ENCODE data around the gene KIF22. TPM values are rescaled to one million over a fixed set of nuclear protein-coding genes. Genes with fewer than 3 reads are reported as not detected.
"Not testable (repeated sequence)": the region's sequence is repeated elsewhere in the genome, so short reads cannot be mapped to it uniquely, and the experiment has no call there.

The KIF22 gene
- total RNA-seq, 2 donors from 2014 or later: 94.7 to 130 TPM

DNA sequence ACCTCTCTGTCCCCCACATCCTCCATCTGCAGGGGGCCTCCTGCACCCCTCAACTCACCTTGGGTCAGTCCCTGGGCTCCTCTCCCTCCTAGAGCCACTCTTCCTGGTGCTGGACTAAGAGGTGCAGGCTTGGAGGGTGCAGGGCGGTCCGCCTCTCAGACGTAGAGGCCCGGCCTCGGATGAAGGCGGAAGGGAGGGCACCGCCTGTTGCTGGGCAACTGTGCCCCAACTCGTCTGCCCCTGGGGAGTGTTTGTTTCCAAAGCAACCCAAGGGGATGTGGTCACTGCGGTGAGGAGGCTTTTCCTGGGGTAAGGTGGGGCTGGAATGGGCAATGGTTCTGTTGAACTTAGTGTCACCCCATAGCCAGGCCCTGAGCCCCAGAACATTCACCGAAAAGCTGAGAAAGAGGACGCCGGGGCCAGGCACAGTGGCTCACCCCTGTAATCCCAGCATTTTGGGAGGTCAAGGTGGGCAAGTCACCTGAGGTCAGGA, 44.7 kb upstream of the KIF22 start, which contains the start of gene C16orf54:
TSS of gene C16orf54 (minus strand) at position 138 of the 493 bp plus-strand sequence. CDS start 1,039 bp downstream, outside the sequence.
- H3K27ac ChIP-seq (ENCODE audit: low read depth, low read length): no peak within 1 kb of the TSS
- Mint-ChIP-seq H3K27ac (no peak within 1 kb of the TSS), H3K4me3 (no peak within 1 kb of the TSS), H3K4me1 (peaks cover 2% of the 10 kb centered on the region), H3K9me3 (peaks cover 16% of the 10 kb centered on the region), H3K27me3 (ENCODE audit: insufficient read depth) (no peaks in the 10 kb centered on the region), H3K36me3 (ENCODE audit: low read depth) (peaks cover 11% of the 10 kb centered on the region)
- DNase-seq: no peak
- no peaks in the 10 kb centered on the region for H3K9me3 ChIP-seq (ENCODE audit: control insufficient read depth, low read length)
- no peaks in the 10 kb centered on the region for H3K27me3 ChIP-seq (ENCODE audit: control insufficient read depth, insufficient read depth, low read length, poor library complexity, severe bottlenecking)
- 88 to 90% methylated on average over 7 to 12 of the region's 12 CpGs for WGBS, 2 experiments (ENCODE audit: insufficient coverage in 1 of 2, insufficient read length in 1 of 2)
- TF ChIP-seq, protein P1, sequence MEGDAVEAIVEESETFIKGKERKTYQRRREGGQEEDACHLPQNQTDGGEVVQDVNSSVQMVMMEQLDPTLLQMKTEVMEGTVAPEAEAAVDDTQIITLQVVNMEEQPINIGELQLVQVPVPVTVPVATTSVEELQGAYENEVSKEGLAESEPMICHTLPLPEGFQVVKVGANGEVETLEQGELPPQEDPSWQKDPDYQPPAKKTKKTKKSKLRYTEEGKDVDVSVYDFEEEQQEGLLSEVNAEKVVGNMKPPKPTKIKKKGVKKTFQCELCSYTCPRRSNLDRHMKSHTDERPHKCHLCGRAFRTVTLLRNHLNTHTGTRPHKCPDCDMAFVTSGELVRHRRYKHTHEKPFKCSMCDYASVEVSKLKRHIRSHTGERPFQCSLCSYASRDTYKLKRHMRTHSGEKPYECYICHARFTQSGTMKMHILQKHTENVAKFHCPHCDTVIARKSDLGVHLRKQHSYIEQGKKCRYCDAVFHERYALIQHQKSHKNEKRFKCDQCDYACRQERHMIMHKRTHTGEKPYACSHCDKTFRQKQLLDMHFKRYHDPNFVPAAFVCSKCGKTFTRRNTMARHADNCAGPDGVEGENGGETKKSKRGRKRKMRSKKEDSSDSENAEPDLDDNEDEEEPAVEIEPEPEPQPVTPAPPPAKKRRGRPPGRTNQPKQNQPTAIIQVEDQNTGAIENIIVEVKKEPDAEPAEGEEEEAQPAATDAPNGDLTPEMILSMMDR (conservative IDR thresholded peaks at IDR 0.05): no peak
- no peak within 1 kb of the TSS for H3K9ac ChIP-seq (ENCODE audit: extremely low read depth, low read length, poor library complexity, severe bottlenecking)
- no peaks in the 10 kb centered on the region for H3K36me3 ChIP-seq (ENCODE audit: control insufficient read depth, insufficient read depth, low read length)
- H3K4me3 ChIP-seq (ENCODE audit: low read length): no peak within 1 kb of the TSS
- no peaks in the 10 kb centered on the region for H3K4me1 ChIP-seq (ENCODE audit: control insufficient read depth, insufficient read depth, low read length)

DNA sequence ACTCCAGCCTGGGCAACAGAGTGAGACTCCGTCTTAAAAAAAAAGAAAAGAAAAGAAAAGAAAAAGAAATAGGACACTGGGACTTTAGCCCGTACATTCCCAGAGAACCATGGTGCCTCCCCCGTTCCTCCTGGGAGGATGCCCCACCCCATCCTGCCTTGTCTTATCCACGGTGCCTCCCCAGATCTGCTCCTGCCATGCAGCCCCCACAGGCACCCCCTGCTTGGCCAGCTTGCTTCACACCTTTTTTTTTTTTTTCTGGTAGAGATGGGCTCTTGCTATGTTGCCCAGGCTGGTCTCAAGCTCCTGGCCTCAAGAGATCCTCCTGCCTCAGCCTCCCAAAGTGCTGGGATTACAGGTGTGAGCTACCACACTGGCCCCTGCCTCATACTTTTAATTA, 44.0 kb upstream of the KIF22 start:
- H3K4me1 Mint-ChIP-seq; H3K4me3 Mint-ChIP-seq; H3K9me3 ChIP-seq (ENCODE audit: control insufficient read depth, low read length); H3K9ac ChIP-seq (ENCODE audit: extremely low read depth, low read length, poor library complexity, severe bottlenecking); DNase-seq; H3K27me3 ChIP-seq (ENCODE audit: control insufficient read depth, insufficient read depth, low read length, poor library complexity, severe bottlenecking); H3K4me3 ChIP-seq (ENCODE audit: low read length); H3K4me1 ChIP-seq (ENCODE audit: control insufficient read depth, insufficient read depth, low read length); H3K27ac Mint-ChIP-seq; H3K27ac ChIP-seq (ENCODE audit: low read depth, low read length); H3K36me3 ChIP-seq (ENCODE audit: control insufficient read depth, insufficient read depth, low read length); H3K27me3 Mint-ChIP-seq (ENCODE audit: insufficient read depth): not testable (repeated sequence)
- Mint-ChIP-seq H3K9me3 (peaks cover 16% of the 10 kb centered on the region), H3K36me3 (ENCODE audit: low read depth) (peaks cover 11% of the 10 kb centered on the region)
- 80 to 96% methylated on average over 1 to 4 of the region's 4 CpGs for WGBS, 2 experiments (ENCODE audit: insufficient coverage in 1 of 2, insufficient read length in 1 of 2)

DNA sequence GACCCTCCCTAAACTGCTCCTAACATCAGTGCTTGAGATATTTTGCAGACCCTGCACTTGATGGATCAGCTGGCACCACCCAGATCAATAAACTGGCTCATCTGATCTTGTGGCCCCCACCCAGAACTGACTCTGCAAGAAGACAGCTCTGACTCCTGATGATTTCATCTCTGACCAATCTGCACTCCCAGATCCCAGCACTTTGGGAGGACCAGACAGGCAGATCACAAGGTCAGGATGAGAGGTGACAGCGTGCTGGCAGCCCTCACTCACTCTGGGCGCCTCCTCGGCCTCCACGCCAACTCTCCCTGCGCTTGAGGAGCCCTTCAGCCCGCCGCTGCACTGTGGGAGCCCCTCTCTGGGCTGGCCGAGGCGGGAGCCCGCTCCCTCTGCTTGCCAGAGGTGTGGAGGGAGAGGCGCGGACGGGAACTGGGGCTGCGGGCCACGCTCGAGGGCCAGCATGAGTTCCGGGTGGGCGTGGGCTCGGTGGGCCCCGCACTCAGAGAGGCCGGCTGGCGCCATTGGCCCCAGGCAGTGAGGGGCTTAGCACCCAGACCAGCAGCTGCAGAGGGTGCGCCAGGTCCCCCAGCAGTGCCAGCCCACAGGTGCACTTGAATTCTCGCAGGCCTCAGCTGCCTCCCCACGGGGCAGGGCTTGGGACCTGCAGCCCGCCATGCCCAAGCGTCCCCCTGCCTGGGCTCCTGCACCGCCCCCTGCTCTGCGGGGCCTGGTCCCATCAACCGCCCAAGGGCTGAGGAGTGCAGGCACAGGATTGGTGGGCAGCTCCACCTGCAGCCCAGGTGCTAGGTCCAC, 42.4 kb upstream of the KIF22 start:
- 94 to 97% methylated on average over 6 to 30 of the region's 30 CpGs for WGBS, 2 experiments (ENCODE audit: insufficient coverage in 1 of 2, insufficient read length in 1 of 2)
- peaks cover 11% of the 10 kb centered on the region for H3K36me3 Mint-ChIP-seq (ENCODE audit: low read depth)
- Histone ChIP-seq H3K4me1 (ENCODE audit: control insufficient read depth, insufficient read depth, low read length) (no peaks in the 10 kb centered on the region), H3K27me3 (ENCODE audit: control insufficient read depth, insufficient read depth, low read length, poor library complexity, severe bottlenecking) (no peaks in the 10 kb centered on the region), H3K9me3 (ENCODE audit: control insufficient read depth, low read length) (no peaks in the 10 kb centered on the region), H3K9ac (ENCODE audit: extremely low read depth, low read length, poor library complexity, severe bottlenecking) (no peak overlapping the region), H3K36me3 (ENCODE audit: control insufficient read depth, insufficient read depth, low read length) (no peaks in the 10 kb centered on the region), H3K4me3 (ENCODE audit: low read length) (no peak overlapping the region), H3K27ac (ENCODE audit: low read depth, low read length) (no peak overlapping the region)
- H3K9me3 Mint-ChIP-seq: peaks cover 16% of the 10 kb centered on the region
- no peak for DNase-seq
- no peaks in the 10 kb centered on the region for H3K4me1 Mint-ChIP-seq
- TF ChIP-seq, protein P1 (conservative IDR thresholded peaks at IDR 0.05): no peak
- H3K4me3 Mint-ChIP-seq: no peak overlapping the region
- H3K27ac Mint-ChIP-seq: no peak overlapping the region
- H3K27me3 Mint-ChIP-seq (ENCODE audit: insufficient read depth): no peaks in the 10 kb centered on the region

DNA sequence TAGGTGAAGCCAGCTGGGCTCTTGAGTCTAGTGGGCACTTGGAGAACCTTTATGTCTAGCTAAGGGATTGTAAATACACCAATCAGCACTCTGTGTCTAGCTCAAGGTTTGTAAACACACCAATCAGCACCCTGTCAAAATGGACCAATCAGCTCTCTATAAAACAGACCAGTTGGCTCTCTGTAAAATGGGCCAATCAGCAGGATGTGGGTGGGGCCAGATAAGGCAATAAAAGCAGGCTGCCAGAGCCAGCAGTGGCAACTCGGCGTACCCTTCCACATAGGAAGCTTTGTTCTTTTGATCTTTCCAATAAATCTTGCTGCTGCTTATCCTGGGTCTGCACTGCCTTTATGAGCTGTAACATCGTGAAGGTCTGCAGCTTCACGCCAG, 41.8 kb upstream of the KIF22 start:
- not testable (repeated sequence) for H3K4me1 ChIP-seq (ENCODE audit: control insufficient read depth, insufficient read depth, low read length); H3K9ac ChIP-seq (ENCODE audit: extremely low read depth, low read length, poor library complexity, severe bottlenecking); H3K4me3 ChIP-seq (ENCODE audit: low read length); H3K4me3 Mint-ChIP-seq; H3K27me3 Mint-ChIP-seq (ENCODE audit: insufficient read depth); H3K9me3 ChIP-seq (ENCODE audit: control insufficient read depth, low read length); H3K4me1 Mint-ChIP-seq; H3K27ac Mint-ChIP-seq; H3K27ac ChIP-seq (ENCODE audit: low read depth, low read length); DNase-seq; H3K27me3 ChIP-seq (ENCODE audit: control insufficient read depth, insufficient read depth, low read length, poor library complexity, severe bottlenecking); H3K36me3 ChIP-seq (ENCODE audit: control insufficient read depth, insufficient read depth, low read length)
- WGBS, 2 experiments (ENCODE audit: insufficient coverage in 1 of 2, insufficient read length in 1 of 2): 87 to 97% methylated on average over 4 of the region's 4 CpGs
- peaks cover 11% of the 10 kb centered on the region for H3K36me3 Mint-ChIP-seq (ENCODE audit: low read depth)
- peaks cover 16% of the 10 kb centered on the region for H3K9me3 Mint-ChIP-seq
